Mucosa of rectum (tissue), 2 donors: ENCODE measurements around the gene DMD.

Experiments
- H3K27ac ChIP-seq, 2 donors: one replicate each; pipeline ENCODE4 v1.7.0; 2013; ENCODE audit warnings: inconsistent platforms in 2 of 2, low read depth in 2 of 2, low read length in 2 of 2
- H3K27me3 ChIP-seq, 2 donors: one replicate each; pipeline ENCODE4 v1.7.0; 2013; ENCODE audit warnings: low read length in 2 of 2; ENCODE audit not compliant: control insufficient read depth in 2 of 2, insufficient read depth in 2 of 2
- H3K36me3 ChIP-seq, 2 donors: one replicate each; pipeline ENCODE4 v1.7.0; 2013; ENCODE audit warnings: low read length in 2 of 2; ENCODE audit not compliant: control insufficient read depth in 2 of 2, insufficient read depth in 2 of 2
- H3K4me1 ChIP-seq, 2 donors: one replicate each; pipeline ENCODE4 v1.7.0; 2013; ENCODE audit warnings: low read length in 2 of 2, mild to moderate bottlenecking in 1 of 2; ENCODE audit not compliant: control insufficient read depth in 2 of 2, insufficient read depth in 2 of 2
- H3K4me3 ChIP-seq, 2 donors: one replicate each; pipeline ENCODE4 v1.7.0; 2013; ENCODE audit warnings: low read length in 2 of 2
- H3K9ac ChIP-seq, 2 donors: one replicate each; pipeline ENCODE4 v1.7.0; 2013; ENCODE audit warnings: low read length in 2 of 2, low read depth in 1 of 2, mild to moderate bottlenecking in 1 of 2
- H3K9me3 ChIP-seq, 2 donors: one replicate each; pipeline ENCODE4 v1.7.0; 2013; ENCODE audit warnings: low read length in 2 of 2; ENCODE audit not compliant: control insufficient read depth in 2 of 2
- donor health status: healthy.
- donor health status: Normal muscosa, but diverticular disease.

Gene DMD

DNA sequence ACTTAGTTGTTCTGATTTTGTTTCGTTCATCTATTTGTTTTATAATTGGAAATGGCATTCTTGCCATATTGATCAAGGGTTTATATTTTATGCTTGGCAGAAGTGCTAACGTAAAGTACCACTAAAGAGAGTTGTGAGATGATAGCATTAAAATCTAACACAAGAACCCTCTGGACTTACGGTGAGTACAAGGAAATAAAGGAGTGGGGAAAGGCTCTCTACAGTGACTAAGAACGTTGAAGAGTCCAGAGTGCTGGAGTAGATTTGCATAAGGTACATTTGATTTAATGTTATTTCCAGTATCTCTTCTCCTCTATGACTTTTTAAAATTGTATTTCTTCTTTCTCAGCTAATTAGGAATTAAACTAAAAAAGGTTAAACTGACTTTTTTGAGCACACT, 612.6 kb downstream of the DMD start:
- no peak overlapping the region for H3K27ac ChIP-seq
- no peak overlapping the region for H3K9ac ChIP-seq
- H3K36me3 ChIP-seq, result no peaks in the 10 kb centered on the region
- H3K4me1 ChIP-seq, result no peaks in the 10 kb centered on the region
- no peak overlapping the region for H3K4me3 ChIP-seq
- H3K9me3 ChIP-seq, result no peaks in the 10 kb centered on the region
- H3K27me3 ChIP-seq, result no peaks in the 10 kb centered on the region

DNA sequence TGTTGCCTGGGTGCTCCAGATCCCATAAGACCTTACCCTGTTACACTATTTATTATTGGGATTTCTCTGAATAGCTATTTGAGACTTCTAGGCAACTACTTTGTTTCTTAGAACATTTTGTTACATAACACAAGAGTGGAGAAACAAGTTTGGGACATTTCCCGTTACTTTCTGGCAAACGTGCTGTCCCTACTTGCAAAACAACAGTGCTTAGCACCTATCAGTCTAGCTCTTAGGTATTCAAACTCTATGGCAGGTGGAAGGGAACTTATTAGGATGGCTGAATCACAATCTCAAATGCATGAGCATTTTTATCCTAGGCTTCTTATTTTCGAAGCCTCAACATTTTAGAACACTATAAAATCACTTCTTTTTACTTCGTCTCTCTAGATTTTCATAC, 613.6 kb downstream of the DMD start:
- Histone ChIP-seq H3K9ac (no peak overlapping the region), H3K36me3 (no peaks in the 10 kb centered on the region), H3K4me3 (no peak overlapping the region), H3K27ac (no peak overlapping the region), H3K4me1 (no peaks in the 10 kb centered on the region), H3K27me3 (no peaks in the 10 kb centered on the region), H3K9me3 (no peaks in the 10 kb centered on the region)

DNA sequence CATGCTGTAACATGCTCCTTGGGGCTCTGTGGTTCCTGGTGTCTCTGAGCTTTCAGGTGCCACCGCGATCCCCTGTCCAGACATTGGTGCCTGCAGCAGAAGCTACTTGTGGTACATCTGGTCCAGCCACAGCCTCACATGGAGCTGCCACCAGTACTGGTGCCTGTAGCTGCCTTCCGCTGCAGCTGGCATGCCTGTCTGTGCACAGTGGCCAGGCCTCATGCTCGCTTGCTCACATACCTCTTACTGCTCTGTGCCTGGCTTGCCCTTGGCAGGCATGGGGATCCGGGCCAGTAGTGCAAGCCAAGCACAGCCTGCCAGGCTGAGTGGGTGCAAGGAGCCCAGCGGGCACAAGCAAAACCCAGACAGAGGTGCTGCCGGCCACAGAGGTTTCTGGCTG, 618.6 kb downstream of the DMD start:
- Histone ChIP-seq H3K27ac (no peak overlapping the region), H3K9me3 (no peaks in the 10 kb centered on the region), H3K4me3 (no peak overlapping the region), H3K36me3 (no peaks in the 10 kb centered on the region), H3K27me3 (no peaks in the 10 kb centered on the region), H3K4me1 (no peaks in the 10 kb centered on the region), H3K9ac (no peak overlapping the region)

DNA sequence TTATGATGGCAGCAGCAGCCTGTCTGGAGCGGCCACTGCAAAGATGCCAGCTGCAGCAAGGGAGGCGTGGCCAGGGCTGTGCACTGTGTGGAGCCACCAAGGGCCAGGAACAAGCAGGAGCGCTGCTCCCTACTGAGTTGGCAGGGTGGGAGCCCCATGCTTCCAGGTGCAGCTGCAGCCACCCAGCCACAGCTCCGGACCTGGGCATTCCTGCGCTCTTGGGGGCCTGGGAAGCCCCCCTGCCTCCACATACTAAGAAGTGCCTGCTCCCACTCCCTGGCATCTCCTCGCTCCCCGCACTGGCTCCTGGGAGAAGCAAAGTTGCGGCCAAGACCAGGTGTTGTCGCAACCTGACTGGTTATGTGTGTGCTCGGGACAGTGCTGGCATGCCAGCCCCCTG, 619.8 kb downstream of the DMD start:
- H3K9ac ChIP-seq, result no peak overlapping the region
- no peaks in the 10 kb centered on the region for H3K9me3 ChIP-seq
- H3K36me3 ChIP-seq, result no peaks in the 10 kb centered on the region
- no peak overlapping the region for H3K4me3 ChIP-seq
- no peak overlapping the region for H3K27ac ChIP-seq
- H3K27me3 ChIP-seq, result no peaks in the 10 kb centered on the region
- no peaks in the 10 kb centered on the region for H3K4me1 ChIP-seq

DNA sequence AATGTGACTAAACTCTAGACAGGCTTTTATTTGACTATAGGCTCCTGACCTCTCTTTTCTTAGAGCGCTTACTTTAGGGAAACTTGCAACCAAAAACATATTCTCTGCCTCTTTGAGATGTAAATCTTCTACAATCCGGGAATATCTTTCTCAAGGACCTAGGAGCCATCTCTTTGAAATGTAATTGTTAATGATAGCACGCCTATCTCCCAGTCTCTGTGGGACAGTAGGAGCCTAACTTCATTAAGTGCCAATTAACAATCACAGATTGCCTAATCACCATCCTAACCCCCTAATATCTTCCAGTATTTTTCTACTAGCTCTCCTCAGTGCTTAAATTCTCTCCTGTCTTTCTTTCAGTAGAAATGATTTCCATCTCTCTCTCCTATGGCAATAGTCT, 628.6 kb downstream of the DMD start:
- Histone ChIP-seq H3K36me3 (no peaks in the 10 kb centered on the region), H3K9me3 (no peaks in the 10 kb centered on the region), H3K4me3 (no peak overlapping the region), H3K27ac (no peak overlapping the region), H3K9ac (no peak overlapping the region), H3K4me1 (no peaks in the 10 kb centered on the region), H3K27me3 (no peaks in the 10 kb centered on the region)

DNA sequence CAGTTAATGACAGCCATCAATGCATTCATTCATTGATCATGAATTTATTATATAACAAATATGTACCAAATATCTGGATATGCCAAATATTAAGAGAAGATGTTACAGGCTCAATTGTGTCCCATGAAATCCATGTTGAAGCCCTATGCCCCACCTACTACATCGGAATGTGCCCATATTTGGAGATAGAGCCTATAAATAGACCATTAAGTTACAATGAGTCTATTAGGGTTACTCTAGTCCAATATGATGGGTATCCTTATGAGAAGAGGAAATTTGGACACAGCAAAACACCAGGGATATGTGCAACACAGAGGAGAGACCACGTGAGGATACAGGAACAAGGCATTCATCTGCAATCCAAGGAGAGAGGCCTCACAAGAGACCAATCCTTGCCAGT, 634.5 kb downstream of the DMD start:
- Histone ChIP-seq H3K9me3 (no peaks in the 10 kb centered on the region), H3K4me3 (no peak overlapping the region), H3K36me3 (no peaks in the 10 kb centered on the region), H3K27me3 (no peaks in the 10 kb centered on the region), H3K27ac (no peak overlapping the region), H3K9ac (no peak overlapping the region), H3K4me1 (no peaks in the 10 kb centered on the region)

DNA sequence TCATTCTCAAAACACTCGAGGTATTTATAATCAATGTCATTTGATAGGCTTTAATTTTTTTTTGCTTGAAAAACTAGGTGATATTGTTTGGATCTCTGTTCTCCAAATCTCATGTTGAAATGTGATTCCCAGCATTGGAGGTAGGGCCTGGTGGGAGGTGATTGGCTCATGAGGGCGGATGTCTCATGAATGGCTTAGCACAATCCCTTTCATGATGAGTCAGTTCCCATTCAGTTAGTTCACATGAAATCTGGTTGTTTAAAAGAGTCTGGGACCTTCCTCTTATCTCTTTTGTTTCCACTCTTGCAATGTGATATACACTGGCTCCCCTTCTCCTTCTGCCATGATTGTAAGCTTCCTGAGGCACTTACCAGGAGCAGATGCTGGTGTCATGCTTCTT, 638.7 kb downstream of the DMD start:
- H3K9ac ChIP-seq, result no peak overlapping the region
- no peaks in the 10 kb centered on the region for H3K27me3 ChIP-seq
- no peak overlapping the region for H3K27ac ChIP-seq
- no peaks in the 10 kb centered on the region for H3K4me1 ChIP-seq
- H3K36me3 ChIP-seq, result no peaks in the 10 kb centered on the region
- no peak overlapping the region for H3K4me3 ChIP-seq
- H3K9me3 ChIP-seq, result no peaks in the 10 kb centered on the region

DNA sequence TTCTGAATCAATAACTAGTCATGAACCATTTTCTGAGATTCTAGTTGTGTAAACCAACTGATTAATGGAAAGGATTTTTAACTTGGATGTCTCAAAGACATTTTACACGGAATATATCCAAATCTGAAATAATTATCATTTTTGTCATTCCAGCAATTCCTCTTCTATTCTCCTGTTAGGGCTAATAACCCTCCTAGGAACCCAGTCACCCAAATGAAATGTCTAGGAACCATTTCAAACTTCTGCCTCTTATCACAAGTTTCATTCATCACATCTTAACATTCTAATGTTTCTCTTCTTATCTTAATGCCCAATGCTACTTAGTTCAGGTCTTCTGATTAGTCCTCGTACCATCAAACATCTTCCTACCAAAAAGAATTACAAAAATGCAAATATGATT, 639.8 kb downstream of the DMD start:
- Histone ChIP-seq H3K36me3 (no peaks in the 10 kb centered on the region), H3K4me1 (no peaks in the 10 kb centered on the region), H3K9ac (no peak overlapping the region), H3K4me3 (no peak overlapping the region), H3K27me3 (no peaks in the 10 kb centered on the region), H3K27ac (no peak overlapping the region), H3K9me3 (no peaks in the 10 kb centered on the region)

DNA sequence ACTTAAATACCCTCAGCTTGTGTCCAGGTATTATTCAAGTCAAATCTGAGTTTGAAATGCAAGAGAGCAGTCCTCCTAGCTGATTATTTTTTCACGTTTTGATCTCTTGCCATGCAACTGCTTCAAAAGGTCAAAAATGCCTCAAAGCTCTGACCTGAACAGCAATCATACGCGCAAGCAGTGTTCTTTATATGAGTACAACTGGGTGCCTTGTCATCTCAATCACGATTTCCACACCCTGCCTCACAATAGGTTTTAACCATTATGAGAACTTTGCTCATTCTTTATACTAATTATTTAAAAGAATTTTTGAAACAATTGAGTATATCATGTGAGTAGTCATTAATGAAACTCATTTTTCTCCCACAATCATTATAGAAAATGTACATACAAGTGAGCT, 649.1 kb downstream of the DMD start:
- no peak overlapping the region for H3K27ac ChIP-seq
- no peaks in the 10 kb centered on the region for H3K9me3 ChIP-seq
- H3K4me3 ChIP-seq, result no peak overlapping the region
- H3K9ac ChIP-seq, result no peak overlapping the region
- H3K36me3 ChIP-seq, result no peaks in the 10 kb centered on the region
- no peaks in the 10 kb centered on the region for H3K27me3 ChIP-seq
- H3K4me1 ChIP-seq, result no peaks in the 10 kb centered on the region

DNA sequence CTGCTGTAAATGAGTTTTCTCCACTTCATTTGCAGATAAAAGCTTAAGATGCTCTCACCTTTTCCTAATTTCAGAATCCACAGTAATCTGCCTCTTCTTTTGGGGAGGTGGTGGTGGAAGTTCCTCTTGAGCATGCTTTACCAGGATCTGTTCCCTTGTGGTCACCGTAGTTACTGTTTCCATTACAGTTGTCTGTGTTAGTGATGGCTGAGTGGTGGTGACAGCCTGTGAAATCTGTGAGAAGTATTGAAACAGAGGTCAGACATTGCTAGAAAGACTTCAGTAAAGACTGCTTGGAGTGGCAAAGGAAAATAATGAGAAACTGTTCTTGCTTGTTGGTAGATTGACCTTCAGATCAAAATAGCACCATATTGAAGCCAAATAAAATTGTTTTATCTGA, 666.2 kb downstream of the DMD start:
- Histone ChIP-seq H3K27me3 (no peaks in the 10 kb centered on the region), H3K4me1 (no peaks in the 10 kb centered on the region), H3K9ac (no peak overlapping the region), H3K36me3 (no peaks in the 10 kb centered on the region), H3K27ac (no peak overlapping the region), H3K4me3 (no peak overlapping the region), H3K9me3 (no peaks in the 10 kb centered on the region)

DNA sequence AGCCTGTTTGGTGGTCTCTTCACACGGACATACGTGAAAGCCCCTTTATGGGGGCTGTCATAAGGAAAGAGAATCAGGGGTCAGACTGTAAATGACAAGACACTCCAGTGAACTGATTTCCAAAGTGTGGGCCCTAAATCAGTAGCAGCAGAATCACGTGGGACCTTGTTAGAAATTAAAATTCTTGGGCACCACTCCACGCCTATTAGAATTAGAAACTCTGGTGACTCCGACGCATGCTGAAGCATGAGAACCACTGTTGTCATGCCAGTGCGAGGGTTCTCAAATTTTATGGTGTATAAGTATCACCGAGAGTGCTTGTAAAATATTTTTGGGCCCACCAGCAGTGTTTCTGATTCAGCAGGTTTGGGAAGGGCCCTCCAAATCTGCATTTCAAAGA, 672.8 kb downstream of the DMD start:
- Histone ChIP-seq H3K9me3 (no peaks in the 10 kb centered on the region), H3K27ac (no peak overlapping the region), H3K36me3 (no peaks in the 10 kb centered on the region)

More for the DNA sequence above, 672.8 kb downstream of the DMD start:
- H3K4me1 ChIP-seq, result no peaks in the 10 kb centered on the region
- no peak overlapping the region for H3K9ac ChIP-seq
- H3K27me3 ChIP-seq, result no peaks in the 10 kb centered on the region
- H3K4me3 ChIP-seq, result no peak overlapping the region
